B cell (primary cell): ENCODE data around the gene SOX6. TPM values are rescaled to one million over a fixed set of nuclear protein-coding genes. Genes with fewer than 3 reads are reported as not detected.

Experiments
- ATAC-seq: fragments of 200-7000 bp; cut with Tn5 transposase; one replicate; pipeline ENCODE4 v1.10.0; 2021; ENCODE audit warnings: low read depth, mild to moderate bottlenecking, moderate number of reproducible peaks, moderate library complexity
- CTCF ChIA-PET: fragments of 350-600 bp; sonication (Branson Sonifier 250); formaldehyde crosslinking; loops from one replicate; lab custom pipeline; 2021; ENCODE audit warnings: antibody characterized with exemption, inconsistent platforms; lab: Charles Lee
- POLR2A ChIA-PET: fragments of 350-600 bp; sonication (Branson Sonifier 250); formaldehyde crosslinking; loops from one replicate; lab custom pipeline; 2021; ENCODE audit warnings: antibody characterized with exemption; lab: Charles Lee
- DNase-seq: peaks from one replicate; pipeline ENCODE4 v3.0.0; 2013
- H2AFZ ChIP-seq: 2 replicates; pipeline ENCODE4 v1.6.1; 2012; ENCODE audit warnings: mild to moderate bottlenecking, low read depth, low read length; ENCODE audit not compliant: insufficient read depth, poor library complexity, severe bottlenecking
- H3K27ac ChIP-seq, 2 donors: 1 replicate in 1 of 2; 2 replicates in 1 of 2; pipeline ENCODE4 v1.5.1; 2012 to 2013; ENCODE audit warnings: low read length in 2 of 2, mild to moderate bottlenecking in 2 of 2, moderate library complexity in 1 of 2
- H3K27me3 ChIP-seq, 4 experiments: fragments of 200-600 bp in 1 of 4; sonication (generic) in 1 of 4; replicated peaks in 1 of 4; 1 replicate in 2 of 4; 2 replicates in 2 of 4; pipeline versions ENCODE4 v1.6.1 to v1.7.0; 2013 to 2016; ENCODE audit warnings: low read length in 3 of 4, mild to moderate bottlenecking in 2 of 4, mixed read lengths in 1 of 4, moderate library complexity in 1 of 4; ENCODE audit not compliant: insufficient read depth in 4 of 4, control insufficient read depth in 3 of 4; ENCODE audit errors: control extremely low read depth in 1 of 4
- H3K36me3 ChIP-seq, 2 experiments: replicated peaks in 1 of 2; 1 replicate in 1 of 2; 2 replicates in 1 of 2; pipeline versions ENCODE4 v1.6.1 to v1.7.1; 2013; ENCODE audit warnings: low read length in 1 of 2; ENCODE audit not compliant: insufficient read depth in 2 of 2, control insufficient read depth in 1 of 2; ENCODE audit errors: control extremely low read depth in 1 of 2, extremely low read depth in 1 of 2
- H3K4me1 ChIP-seq, 2 donors: fragments of 200-600 bp in 1 of 2; sonication (generic) in 1 of 2; 1 replicate in 1 of 2; 2 replicates in 1 of 2; pipeline versions ENCODE4 v1.5.1 to v1.6.1; 2013 to 2017; ENCODE audit warnings: low read length in 2 of 2; ENCODE audit not compliant: control insufficient read depth in 2 of 2, insufficient read depth in 2 of 2
- H3K4me2 ChIP-seq: replicated peaks from 2 replicates; pipeline ENCODE3; 2012; ENCODE audit warnings: mild to moderate bottlenecking, low read depth, low read length; ENCODE audit not compliant: poor library complexity, severe bottlenecking
- H3K4me3 ChIP-seq, 5 experiments: fragments of 200-600 bp in 1 of 5; sonication (generic) in 1 of 5; 1 replicate in 3 of 5; 2 replicates in 2 of 5; pipeline versions ENCODE4 v1.5.1 to v1.7.0; 2011 to 2016; ENCODE audit warnings: low read length in 4 of 5, mild to moderate bottlenecking in 4 of 5, low read depth in 2 of 5, control low read depth in 1 of 5, moderate library complexity in 1 of 5; ENCODE audit not compliant: insufficient read depth in 1 of 5; ENCODE audit errors: control extremely low read depth in 1 of 5, extremely low read depth in 1 of 5
- H3K79me2 ChIP-seq: fragments of 200-600 bp; sonication (generic); one replicate; pipeline ENCODE4 v1.6.0; 2016; ENCODE audit warnings: low read length; ENCODE audit not compliant: control insufficient read depth, insufficient read depth
- H3K9ac ChIP-seq: fragments of 200-600 bp; sonication (generic); 2 replicates; pipeline ENCODE4 v1.6.1; 2017; ENCODE audit warnings: mild to moderate bottlenecking, low read length, moderate library complexity
- H3K9me3 ChIP-seq, 3 donors: one replicate each; pipeline versions ENCODE4 v1.6.1 to v1.7.1; 2013; ENCODE audit warnings: low read length in 2 of 3; ENCODE audit not compliant: control insufficient read depth in 2 of 3, insufficient read depth in 1 of 3; ENCODE audit errors: control extremely low read depth in 1 of 3
- H4K20me1 ChIP-seq: 2 replicates; pipeline ENCODE4 v1.6.0; 2012; ENCODE audit warnings: mild to moderate bottlenecking, low read length; ENCODE audit not compliant: insufficient read depth, control insufficient read depth, poor library complexity, severe bottlenecking
- H3K27ac Mint-ChIP-seq: one replicate; pipeline ENCODE4 v1.8.0; 2021; ENCODE audit warnings: mixed read lengths
- H3K27me3 Mint-ChIP-seq: one replicate; pipeline ENCODE4 v1.8.0; 2021; ENCODE audit warnings: mixed read lengths
- H3K4me1 Mint-ChIP-seq: one replicate; pipeline ENCODE4 v1.8.0; 2021; ENCODE audit warnings: mixed read lengths
- H3K4me3 Mint-ChIP-seq: one replicate; pipeline ENCODE4 v1.8.0; 2021; ENCODE audit warnings: mixed read lengths
- H3K9me3 Mint-ChIP-seq: one replicate; pipeline ENCODE4 v1.8.0; 2022; ENCODE audit warnings: mixed read lengths; ENCODE audit not compliant: insufficient read depth
- EZH2 ChIP-seq: IDR thresholded peaks from 2 replicates; pipeline ENCODE4 v1.6.1; 2012; ENCODE audit warnings: borderline replicate concordance, low read depth, mild to moderate bottlenecking, moderate library complexity, low read length; ENCODE audit not compliant: insufficient read depth, poor library complexity, severe bottlenecking
- WGBS: methylation state at CpG from one replicate; pipeline ENCODE4 v1.1.5; 2013; ENCODE audit warnings: missing lambda C conversion rate; ENCODE audit not compliant: insufficient coverage; 5-methylcytosine and 5-hydroxymethylcytosine counted together
- intact Hi-C: fragments of 100-400 bp; cut with micrococcal nuclease; formaldehyde crosslinking; loops from one replicate; pipeline ENCODE4 v1.10.0; 2022
- polyA plus RNA-seq: library from polyadenylated mRNA; depleted of rRNA; stranded (reverse); fragments of >200 nt; gene quantifications from 2 replicates; pipeline ENCODE4 v1.2.3, GENCODE V29; 2012
- total RNA-seq, 2 donors: library from RNA; stranded (reverse); fragments of 120-200 nt in 1 of 2; gene quantifications; 1 replicate in 1 of 2; 2 replicates in 1 of 2; pipeline versions ENCODE4 v1.2.3 to v1.2.4, GENCODE V29; 2013 to 2022
- TF ChIP-seq, protein P1 (sequence below): fragments of 200-600 bp; IDR thresholded peaks from one replicate; pipeline ENCODE4 v1.8.0; 2022; ENCODE audit warnings: antibody characterized with exemption, mild to moderate bottlenecking

SOX6 gene
- total and polyA plus RNA-seq, 2 donors (not counting 1 experiment from before 2014, with no cell fraction given), result not detected

- Mint-ChIP-seq H3K9me3 (peaks cover 2% of the 10 kb centered on the region), H3K27ac (no peak overlapping the region), H3K27me3 (no peaks in the 10 kb centered on the region), H3K4me1 (no peaks in the 10 kb centered on the region), H3K4me3 (no peak overlapping the region)
- H3K27me3 ChIP-seq, result no peaks in the 10 kb centered on the region
- H4K20me1 ChIP-seq, result no peaks in the 10 kb centered on the region
- no peak overlapping the region for H3K9ac ChIP-seq
- ChIA-PET POLR2A (no interaction called here), CTCF (no interaction called here)
- no peak overlapping the region for H2AFZ ChIP-seq
- WGBS, result 100% methylated on average over 1 of the region's 1 CpG
- no peak overlapping the region for H3K27ac ChIP-seq
- intact Hi-C loops, result no loop called here
- no peaks in the 10 kb centered on the region for H3K79me2 ChIP-seq
- no peak overlapping the region for H3K4me2 ChIP-seq
- TF ChIP-seq, protein P1, sequence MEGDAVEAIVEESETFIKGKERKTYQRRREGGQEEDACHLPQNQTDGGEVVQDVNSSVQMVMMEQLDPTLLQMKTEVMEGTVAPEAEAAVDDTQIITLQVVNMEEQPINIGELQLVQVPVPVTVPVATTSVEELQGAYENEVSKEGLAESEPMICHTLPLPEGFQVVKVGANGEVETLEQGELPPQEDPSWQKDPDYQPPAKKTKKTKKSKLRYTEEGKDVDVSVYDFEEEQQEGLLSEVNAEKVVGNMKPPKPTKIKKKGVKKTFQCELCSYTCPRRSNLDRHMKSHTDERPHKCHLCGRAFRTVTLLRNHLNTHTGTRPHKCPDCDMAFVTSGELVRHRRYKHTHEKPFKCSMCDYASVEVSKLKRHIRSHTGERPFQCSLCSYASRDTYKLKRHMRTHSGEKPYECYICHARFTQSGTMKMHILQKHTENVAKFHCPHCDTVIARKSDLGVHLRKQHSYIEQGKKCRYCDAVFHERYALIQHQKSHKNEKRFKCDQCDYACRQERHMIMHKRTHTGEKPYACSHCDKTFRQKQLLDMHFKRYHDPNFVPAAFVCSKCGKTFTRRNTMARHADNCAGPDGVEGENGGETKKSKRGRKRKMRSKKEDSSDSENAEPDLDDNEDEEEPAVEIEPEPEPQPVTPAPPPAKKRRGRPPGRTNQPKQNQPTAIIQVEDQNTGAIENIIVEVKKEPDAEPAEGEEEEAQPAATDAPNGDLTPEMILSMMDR, result no peak
- no peak for TF ChIP-seq EZH2
- no peak overlapping the region for H3K4me3 ChIP-seq
- ATAC-seq (no peak), DNase-seq (no peak)
- H3K9me3 ChIP-seq, result no peaks in the 10 kb centered on the region
- no peaks in the 10 kb centered on the region for H3K36me3 ChIP-seq
- H3K4me1 ChIP-seq, result no peaks in the 10 kb centered on the region
Measured at GRCh38 chr11:16002942-16003341, 353.4 kb downstream of the SOX6 start.

GRCh38 chr11:16001899-16002426 is 354.4 kb downstream of the SOX6 start:
- no peak overlapping the region for H3K4me3 ChIP-seq
- ChIA-PET CTCF (no interaction called here), POLR2A (no interaction called here)
- H3K79me2 ChIP-seq, result no peaks in the 10 kb centered on the region
- H3K36me3 ChIP-seq, result no peaks in the 10 kb centered on the region
- no peak overlapping the region for H3K9ac ChIP-seq
- H4K20me1 ChIP-seq, result no peaks in the 10 kb centered on the region
- Mint-ChIP-seq H3K4me3 (no peak overlapping the region), H3K4me1 (no peaks in the 10 kb centered on the region), H3K27me3 (no peaks in the 10 kb centered on the region), H3K27ac (no peak overlapping the region), H3K9me3 (peaks cover 2% of the 10 kb centered on the region)
- WGBS, result 72% methylated on average over 3 of the region's 4 CpGs
- intact Hi-C loops, result no loop called here
- no peaks in the 10 kb centered on the region for H3K9me3 ChIP-seq
- H3K4me2 ChIP-seq, result no peak overlapping the region
- no peak for TF ChIP-seq EZH2
- TF ChIP-seq, protein P1, result no peak
- no peak for ATAC-seq
- DNase-seq, result no peak
- H3K27me3 ChIP-seq, result no peaks in the 10 kb centered on the region
- no peak overlapping the region for H2AFZ ChIP-seq
- H3K4me1 ChIP-seq, result no peaks in the 10 kb centered on the region
- no peak overlapping the region for H3K27ac ChIP-seq
